ENCODE data around the gene CENATAC.

GRCh38 chr11:119047205-119047604, 49.3 kb downstream of the CENATAC start:
- no peak for TF ChIP-seq TAF1 (IDR thresholded peaks at IDR 0.05; ENCODE audit: borderline replicate concordance, low read depth, low read length)
- no peak for TF ChIP-seq POLR2A (IDR thresholded peaks at IDR 0.05; ENCODE audit: low read depth, low read length)
- TF ChIP-seq POLR2AphosphoS5 (IDR thresholded peaks at IDR 0.05; ENCODE audit: low read depth, low read length), result no peak
